GM23338 (cell line): Measurements from ENCODE around the gene MTARC2. TPM values are rescaled to one million over a fixed set of nuclear protein-coding genes. Genes with fewer than 3 reads are reported as not detected.

ENCODE experiments used
- ATAC-seq: fragments of 200-7000 bp; cut with Tn5 transposase; 3 replicates; pipeline ENCODE4 v1.9.1; 2020
- DNase-seq: peaks from one replicate; pipeline ENCODE4 v3.0.0-alpha.2; 2015; ENCODE audit warnings: low spot score
- H2AFZ ChIP-seq: fragments of 200-600 bp; sonication (generic); 2 replicates; pipeline ENCODE4 v1.8.0; 2016; ENCODE audit warnings: antibody characterized with exemption, mild to moderate bottlenecking, moderate library complexity
- H3F3A ChIP-seq: fragments of 200-600 bp; sonication (generic); replicated peaks from 2 replicates; pipeline ENCODE4 v1.8.0; 2017; ENCODE audit warnings: antibody characterized with exemption, mixed run types, low read depth
- H3K27ac ChIP-seq: fragments of 200-600 bp; sonication (generic); 2 replicates; pipeline ENCODE4 v1.6.1; 2016; ENCODE audit warnings: low read depth
- H3K27me3 ChIP-seq: fragments of 200-600 bp; sonication (generic); 2 replicates; pipeline ENCODE4 v1.8.0; 2016; ENCODE audit warnings: mild to moderate bottlenecking, mixed run types, moderate library complexity; ENCODE audit not compliant: insufficient read depth
- H3K36me3 ChIP-seq: fragments of 200-600 bp; sonication (generic); 2 replicates; pipeline ENCODE4 v1.8.0; 2016; ENCODE audit warnings: mild to moderate bottlenecking; ENCODE audit not compliant: insufficient read depth
- H3K4me1 ChIP-seq: fragments of 200-600 bp; sonication (generic); 2 replicates; pipeline ENCODE4 v1.8.0; 2016; ENCODE audit warnings: mild to moderate bottlenecking, moderate library complexity; ENCODE audit not compliant: insufficient read depth
- H3K4me2 ChIP-seq: fragments of 200-600 bp; sonication (generic); 2 replicates; pipeline ENCODE4 v1.7.1; 2017; ENCODE audit warnings: mixed run types
- H3K4me3 ChIP-seq: fragments of 200-600 bp; sonication (generic); 2 replicates; pipeline ENCODE4 v1.6.1; 2016; ENCODE audit warnings: mixed run types
- H3K79me2 ChIP-seq: fragments of 200-600 bp; sonication (generic); replicated peaks from 2 replicates; pipeline ENCODE4 v1.8.0; 2017; ENCODE audit warnings: mild to moderate bottlenecking; ENCODE audit not compliant: insufficient read depth
- H3K9me2 ChIP-seq: fragments of 200-600 bp; sonication (generic); 2 replicates; pipeline ENCODE4 v1.8.0; 2017; ENCODE audit not compliant: insufficient read depth
- H4K20me1 ChIP-seq: fragments of 200-600 bp; sonication (generic); replicated peaks from 2 replicates; pipeline ENCODE4 v1.8.0; 2017; ENCODE audit warnings: mild to moderate bottlenecking; ENCODE audit not compliant: insufficient read depth
- H3K27ac Mint-ChIP-seq: 2 replicates; pipeline ENCODE4 v1.8.0; 2020; ENCODE audit warnings: inconsistent platforms, mild to moderate bottlenecking, moderate library complexity, mixed read lengths
- H3K27me3 Mint-ChIP-seq: 3 replicates; pipeline ENCODE4 v1.8.0; 2022; ENCODE audit warnings: low read depth, mild to moderate bottlenecking, moderate library complexity, mixed read lengths, inconsistent platforms; ENCODE audit not compliant: insufficient read depth, poor library complexity
- H3K36me3 Mint-ChIP-seq: 3 replicates; pipeline ENCODE4 v1.8.0; 2021; ENCODE audit warnings: low read depth, mild to moderate bottlenecking, inconsistent platforms, moderate library complexity, mixed read lengths
- H3K4me1 Mint-ChIP-seq: 3 replicates; pipeline ENCODE4 v1.8.0; 2020; ENCODE audit warnings: mild to moderate bottlenecking, inconsistent platforms, mixed read lengths
- H3K4me3 Mint-ChIP-seq: 3 replicates; pipeline ENCODE4 v1.8.0; 2021; ENCODE audit warnings: moderate library complexity, mild to moderate bottlenecking, inconsistent platforms, mixed read lengths
- H3K9me3 Mint-ChIP-seq: 3 replicates; pipeline ENCODE4 v1.8.0; 2020; ENCODE audit warnings: moderate library complexity, mild to moderate bottlenecking, inconsistent platforms, mixed read lengths
- CREB1 ChIP-seq: fragments of 250-450 bp; sonication (Bioruptor Pico); IDR thresholded peaks from 2 replicates; pipeline ENCODE4 v1.5.0; 2020; ENCODE audit warnings: low read depth, mild to moderate bottlenecking, moderate library complexity
- EZH2 ChIP-seq: fragments of 200-600 bp; sonication (generic); IDR thresholded peaks from one replicate; pipeline ENCODE4 v1.8.0; 2017; ENCODE audit warnings: antibody characterized with exemption, mild to moderate bottlenecking, low read depth; ENCODE audit not compliant: unreplicated experiment
- EZH2phosphoT487 ChIP-seq: fragments of 200-600 bp; sonication (generic); IDR thresholded peaks from one replicate; pipeline ENCODE4 v1.8.1; 2018; ENCODE audit warnings: antibody characterized with exemption; ENCODE audit not compliant: unreplicated experiment
- JUNB ChIP-seq: IDR thresholded peaks from one replicate; pipeline ENCODE4 v1.6.1; 2016; ENCODE audit warnings: antibody characterized with exemption; ENCODE audit not compliant: unreplicated experiment
- NANOG ChIP-seq: IDR thresholded peaks from 2 replicates; pipeline ENCODE4 v1.6.1; 2016; ENCODE audit warnings: antibody characterized with exemption, borderline replicate concordance
- POLR2AphosphoS5 ChIP-seq: IDR thresholded peaks from 2 replicates; pipeline ENCODE4 v1.6.1; 2016; ENCODE audit warnings: antibody characterized with exemption, low read depth
- STAT1 ChIP-seq: IDR thresholded peaks from one replicate; pipeline ENCODE4 v1.6.1; 2016; ENCODE audit warnings: antibody characterized with exemption; ENCODE audit not compliant: unreplicated experiment
- ZNF114 ChIP-seq: fragments of 250-450 bp; sonication (Bioruptor Pico); IDR thresholded peaks from 2 replicates; pipeline ENCODE4 v1.5.0; 2020; ENCODE audit warnings: mild to moderate bottlenecking, moderate library complexity
- ZNF331 ChIP-seq: fragments of 250-450 bp; sonication (Bioruptor Pico); IDR thresholded peaks from 2 replicates; pipeline ENCODE4 v1.5.0; 2020; ENCODE audit warnings: low read depth, mild to moderate bottlenecking, moderate library complexity
- polyA plus RNA-seq: library from polyadenylated mRNA; unstranded; fragments of >200 nt; fragmentation: Nextera tagmentation; extraction: Ambion mirVana; gene quantifications from 2 replicates; pipeline ENCODE4 v1.2.1, GENCODE V29; 2016
- total RNA-seq: library from RNA; depleted of rRNA; stranded (reverse); fragments of >200 nt; shearing (Covaris generic); gene quantifications from 2 replicates; pipeline ENCODE4 v1.2.3, GENCODE V29; 2014
- TF ChIP-seq, protein P1 (sequence below): IDR thresholded peaks from one replicate; pipeline ENCODE4 v1.6.1; 2018; ENCODE audit warnings: antibody characterized with exemption; ENCODE audit not compliant: unreplicated experiment
- TF ChIP-seq, protein P2 (sequence below): fragments of 250-450 bp; sonication (Bioruptor Pico); IDR thresholded peaks from 2 replicates; pipeline ENCODE4 v1.5.0; 2020; ENCODE audit warnings: mild to moderate bottlenecking, moderate library complexity
- TF ChIP-seq, protein P3 (sequence below), 2 experiments: fragments of 200-600 bp in 1 of 2; sonication (generic) in 1 of 2; conservative IDR thresholded peaks; 2 replicates each; pipeline versions ENCODE4 v1.5.1 to v1.6.1; 2016 to 2017; ENCODE audit warnings: antibody characterized with exemption in 2 of 2, low read depth in 2 of 2, mild to moderate bottlenecking in 2 of 2, moderate library complexity in 1 of 2
- TF ChIP-seq, protein P4 (sequence below): IDR thresholded peaks from 2 replicates; pipeline ENCODE4 v1.6.1; 2016; ENCODE audit warnings: antibody characterized with exemption

Gene MTARC2
- total and polyA plus RNA-seq, 2 experiments from 2014 or later = 4.1 to 8.0 TPM

DNA sequence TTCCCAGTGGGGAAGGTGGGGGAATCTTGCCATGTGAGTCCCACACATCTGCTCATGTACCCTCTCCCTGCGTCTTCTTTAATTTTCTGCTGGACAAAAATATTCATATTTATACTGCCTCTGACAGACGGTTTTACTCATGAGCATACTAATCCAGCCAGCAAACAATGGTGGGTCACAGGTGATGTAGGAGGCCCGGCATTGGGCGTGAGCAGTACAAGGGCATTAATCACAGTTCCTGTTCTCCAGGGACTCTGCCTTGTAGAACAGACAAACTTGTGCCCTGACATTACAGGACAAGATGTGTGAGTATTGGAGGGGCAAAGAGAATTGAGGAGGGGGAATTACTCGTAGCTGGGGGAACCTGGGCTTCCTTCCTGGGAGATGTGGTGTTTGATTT is 63.6 kb downstream of the MTARC2 start:
- no peak overlapping the region for H3K4me3 ChIP-seq
- H3K36me3 Mint-ChIP-seq = peaks cover 54% of the 10 kb centered on the region

More for the DNA sequence above, 63.6 kb downstream of the MTARC2 start:
- no peaks in the 10 kb centered on the region for H3F3A ChIP-seq
- H2AFZ ChIP-seq = no peak overlapping the region
- H3K27ac ChIP-seq = no peak overlapping the region
- no peak overlapping the region for H3K4me2 ChIP-seq
- no peaks in the 10 kb centered on the region for H3K9me3 Mint-ChIP-seq
- TF ChIP-seq POLR2AphosphoS5 = no peak
- no peak for TF ChIP-seq STAT1
- TF ChIP-seq ZNF114 = no peak
- no peak for TF ChIP-seq ZNF331 (CRISPR knock-in tag)
- TF ChIP-seq, protein P1, sequence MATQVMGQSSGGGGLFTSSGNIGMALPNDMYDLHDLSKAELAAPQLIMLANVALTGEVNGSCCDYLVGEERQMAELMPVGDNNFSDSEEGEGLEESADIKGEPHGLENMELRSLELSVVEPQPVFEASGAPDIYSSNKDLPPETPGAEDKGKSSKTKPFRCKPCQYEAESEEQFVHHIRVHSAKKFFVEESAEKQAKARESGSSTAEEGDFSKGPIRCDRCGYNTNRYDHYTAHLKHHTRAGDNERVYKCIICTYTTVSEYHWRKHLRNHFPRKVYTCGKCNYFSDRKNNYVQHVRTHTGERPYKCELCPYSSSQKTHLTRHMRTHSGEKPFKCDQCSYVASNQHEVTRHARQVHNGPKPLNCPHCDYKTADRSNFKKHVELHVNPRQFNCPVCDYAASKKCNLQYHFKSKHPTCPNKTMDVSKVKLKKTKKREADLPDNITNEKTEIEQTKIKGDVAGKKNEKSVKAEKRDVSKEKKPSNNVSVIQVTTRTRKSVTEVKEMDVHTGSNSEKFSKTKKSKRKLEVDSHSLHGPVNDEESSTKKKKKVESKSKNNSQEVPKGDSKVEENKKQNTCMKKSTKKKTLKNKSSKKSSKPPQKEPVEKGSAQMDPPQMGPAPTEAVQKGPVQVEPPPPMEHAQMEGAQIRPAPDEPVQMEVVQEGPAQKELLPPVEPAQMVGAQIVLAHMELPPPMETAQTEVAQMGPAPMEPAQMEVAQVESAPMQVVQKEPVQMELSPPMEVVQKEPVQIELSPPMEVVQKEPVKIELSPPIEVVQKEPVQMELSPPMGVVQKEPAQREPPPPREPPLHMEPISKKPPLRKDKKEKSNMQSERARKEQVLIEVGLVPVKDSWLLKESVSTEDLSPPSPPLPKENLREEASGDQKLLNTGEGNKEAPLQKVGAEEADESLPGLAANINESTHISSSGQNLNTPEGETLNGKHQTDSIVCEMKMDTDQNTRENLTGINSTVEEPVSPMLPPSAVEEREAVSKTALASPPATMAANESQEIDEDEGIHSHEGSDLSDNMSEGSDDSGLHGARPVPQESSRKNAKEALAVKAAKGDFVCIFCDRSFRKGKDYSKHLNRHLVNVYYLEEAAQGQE = no peak
- TF ChIP-seq, protein P2, sequence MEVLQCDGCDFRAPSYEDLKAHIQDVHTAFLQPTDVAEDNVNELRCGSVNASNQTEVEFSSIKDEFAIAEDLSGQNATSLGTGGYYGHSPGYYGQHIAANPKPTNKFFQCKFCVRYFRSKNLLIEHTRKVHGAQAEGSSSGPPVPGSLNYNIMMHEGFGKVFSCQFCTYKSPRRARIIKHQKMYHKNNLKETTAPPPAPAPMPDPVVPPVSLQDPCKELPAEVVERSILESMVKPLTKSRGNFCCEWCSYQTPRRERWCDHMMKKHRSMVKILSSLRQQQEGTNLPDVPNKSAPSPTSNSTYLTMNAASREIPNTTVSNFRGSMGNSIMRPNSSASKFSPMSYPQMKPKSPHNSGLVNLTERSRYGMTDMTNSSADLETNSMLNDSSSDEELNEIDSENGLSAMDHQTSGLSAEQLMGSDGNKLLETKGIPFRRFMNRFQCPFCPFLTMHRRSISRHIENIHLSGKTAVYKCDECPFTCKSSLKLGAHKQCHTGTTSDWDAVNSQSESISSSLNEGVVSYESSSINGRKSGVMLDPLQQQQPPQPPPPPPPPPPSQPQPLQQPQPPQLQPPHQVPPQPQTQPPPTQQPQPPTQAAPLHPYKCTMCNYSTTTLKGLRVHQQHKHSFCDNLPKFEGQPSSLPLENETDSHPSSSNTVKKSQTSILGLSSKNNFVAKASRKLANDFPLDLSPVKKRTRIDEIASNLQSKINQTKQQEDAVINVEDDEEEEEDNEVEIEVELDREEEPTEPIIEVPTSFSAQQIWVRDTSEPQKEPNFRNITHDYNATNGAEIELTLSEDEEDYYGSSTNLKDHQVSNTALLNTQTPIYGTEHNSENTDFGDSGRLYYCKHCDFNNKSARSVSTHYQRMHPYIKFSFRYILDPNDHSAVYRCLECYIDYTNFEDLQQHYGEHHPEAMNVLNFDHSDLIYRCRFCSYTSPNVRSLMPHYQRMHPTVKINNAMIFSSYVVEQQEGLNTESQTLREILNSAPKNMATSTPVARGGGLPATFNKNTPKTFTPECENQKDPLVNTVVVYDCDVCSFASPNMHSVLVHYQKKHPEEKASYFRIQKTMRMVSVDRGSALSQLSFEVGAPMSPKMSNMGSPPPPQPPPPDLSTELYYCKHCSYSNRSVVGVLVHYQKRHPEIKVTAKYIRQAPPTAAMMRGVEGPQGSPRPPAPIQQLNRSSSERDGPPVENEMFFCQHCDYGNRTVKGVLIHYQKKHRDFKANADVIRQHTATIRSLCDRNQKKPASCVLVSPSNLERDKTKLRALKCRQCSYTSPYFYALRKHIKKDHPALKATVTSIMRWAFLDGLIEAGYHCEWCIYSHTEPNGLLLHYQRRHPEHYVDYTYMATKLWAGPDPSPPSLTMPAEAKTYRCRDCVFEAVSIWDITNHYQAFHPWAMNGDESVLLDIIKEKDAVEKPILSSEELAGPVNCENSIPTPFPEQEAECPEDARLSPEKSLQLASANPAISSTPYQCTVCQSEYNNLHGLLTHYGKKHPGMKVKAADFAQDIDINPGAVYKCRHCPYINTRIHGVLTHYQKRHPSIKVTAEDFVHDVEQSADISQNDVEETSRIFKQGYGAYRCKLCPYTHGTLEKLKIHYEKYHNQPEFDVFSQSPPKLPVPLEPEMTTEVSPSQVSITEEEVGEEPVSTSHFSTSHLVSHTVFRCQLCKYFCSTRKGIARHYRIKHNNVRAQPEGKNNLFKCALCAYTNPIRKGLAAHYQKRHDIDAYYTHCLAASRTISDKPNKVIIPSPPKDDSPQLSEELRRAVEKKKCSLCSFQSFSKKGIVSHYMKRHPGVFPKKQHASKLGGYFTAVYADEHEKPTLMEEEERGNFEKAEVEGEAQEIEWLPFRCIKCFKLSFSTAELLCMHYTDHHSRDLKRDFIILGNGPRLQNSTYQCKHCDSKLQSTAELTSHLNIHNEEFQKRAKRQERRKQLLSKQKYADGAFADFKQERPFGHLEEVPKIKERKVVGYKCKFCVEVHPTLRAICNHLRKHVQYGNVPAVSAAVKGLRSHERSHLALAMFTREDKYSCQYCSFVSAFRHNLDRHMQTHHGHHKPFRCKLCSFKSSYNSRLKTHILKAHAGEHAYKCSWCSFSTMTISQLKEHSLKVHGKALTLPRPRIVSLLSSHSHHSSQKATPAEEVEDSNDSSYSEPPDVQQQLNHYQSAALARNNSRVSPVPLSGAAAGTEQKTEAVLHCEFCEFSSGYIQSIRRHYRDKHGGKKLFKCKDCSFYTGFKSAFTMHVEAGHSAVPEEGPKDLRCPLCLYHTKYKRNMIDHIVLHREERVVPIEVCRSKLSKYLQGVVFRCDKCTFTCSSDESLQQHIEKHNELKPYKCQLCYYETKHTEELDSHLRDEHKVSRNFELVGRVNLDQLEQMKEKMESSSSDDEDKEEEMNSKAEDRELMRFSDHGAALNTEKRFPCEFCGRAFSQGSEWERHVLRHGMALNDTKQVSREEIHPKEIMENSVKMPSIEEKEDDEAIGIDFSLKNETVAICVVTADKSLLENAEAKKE = no peak
- TF ChIP-seq, protein P3, sequence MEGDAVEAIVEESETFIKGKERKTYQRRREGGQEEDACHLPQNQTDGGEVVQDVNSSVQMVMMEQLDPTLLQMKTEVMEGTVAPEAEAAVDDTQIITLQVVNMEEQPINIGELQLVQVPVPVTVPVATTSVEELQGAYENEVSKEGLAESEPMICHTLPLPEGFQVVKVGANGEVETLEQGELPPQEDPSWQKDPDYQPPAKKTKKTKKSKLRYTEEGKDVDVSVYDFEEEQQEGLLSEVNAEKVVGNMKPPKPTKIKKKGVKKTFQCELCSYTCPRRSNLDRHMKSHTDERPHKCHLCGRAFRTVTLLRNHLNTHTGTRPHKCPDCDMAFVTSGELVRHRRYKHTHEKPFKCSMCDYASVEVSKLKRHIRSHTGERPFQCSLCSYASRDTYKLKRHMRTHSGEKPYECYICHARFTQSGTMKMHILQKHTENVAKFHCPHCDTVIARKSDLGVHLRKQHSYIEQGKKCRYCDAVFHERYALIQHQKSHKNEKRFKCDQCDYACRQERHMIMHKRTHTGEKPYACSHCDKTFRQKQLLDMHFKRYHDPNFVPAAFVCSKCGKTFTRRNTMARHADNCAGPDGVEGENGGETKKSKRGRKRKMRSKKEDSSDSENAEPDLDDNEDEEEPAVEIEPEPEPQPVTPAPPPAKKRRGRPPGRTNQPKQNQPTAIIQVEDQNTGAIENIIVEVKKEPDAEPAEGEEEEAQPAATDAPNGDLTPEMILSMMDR (conservative IDR thresholded peaks at IDR 0.05; ENCODE audit: low read depth in 2 of 2) = no peak
- TF ChIP-seq EZH2phosphoT487 = no peak
- no peak for TF ChIP-seq NANOG
- TF ChIP-seq, protein P4, sequence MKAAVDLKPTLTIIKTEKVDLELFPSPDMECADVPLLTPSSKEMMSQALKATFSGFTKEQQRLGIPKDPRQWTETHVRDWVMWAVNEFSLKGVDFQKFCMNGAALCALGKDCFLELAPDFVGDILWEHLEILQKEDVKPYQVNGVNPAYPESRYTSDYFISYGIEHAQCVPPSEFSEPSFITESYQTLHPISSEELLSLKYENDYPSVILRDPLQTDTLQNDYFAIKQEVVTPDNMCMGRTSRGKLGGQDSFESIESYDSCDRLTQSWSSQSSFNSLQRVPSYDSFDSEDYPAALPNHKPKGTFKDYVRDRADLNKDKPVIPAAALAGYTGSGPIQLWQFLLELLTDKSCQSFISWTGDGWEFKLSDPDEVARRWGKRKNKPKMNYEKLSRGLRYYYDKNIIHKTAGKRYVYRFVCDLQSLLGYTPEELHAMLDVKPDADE = no peak
- no peak for TF ChIP-seq EZH2
- TF ChIP-seq CREB1 = no peak
- TF ChIP-seq JUNB = no peak
- DNase-seq = no peak
- no peak overlapping the region for H3K4me3 Mint-ChIP-seq
- peaks cover 14% of the 10 kb centered on the region; the same call in 2 of the 3 replicates for H3K4me1 Mint-ChIP-seq
- ATAC-seq = no peak
- peaks cover 11% of the 10 kb centered on the region for H3K27me3 Mint-ChIP-seq
- peaks cover 7% of the 10 kb centered on the region for H3K36me3 ChIP-seq
- peaks cover 4% of the 10 kb centered on the region; the same call in 1 of the 2 replicates for H4K20me1 ChIP-seq
- H3K27ac Mint-ChIP-seq = no peak overlapping the region
- H3K79me2 ChIP-seq = no peaks in the 10 kb centered on the region
- no peaks in the 10 kb centered on the region for H3K9me2 ChIP-seq
- no peaks in the 10 kb centered on the region for H3K27me3 ChIP-seq
- H3K4me1 ChIP-seq = 0 out of 2 replicates have a peak, but pooled peaks cover 3% of the 10 kb centered on the region
